HEK293 (cell line): Measurements from ENCODE around the gene SLC28A1.

Experiments
- CTCF ChIA-PET: fragments of 350-600 bp; formaldehyde crosslinking; extraction: SDS; loops from one replicate; lab custom pipeline; 2021; ENCODE audit warnings: antibody characterized with exemption; lab: Yijun Ruan, JAX
- POLR2A ChIA-PET: fragments of 300-600 bp; formaldehyde crosslinking; extraction: SDS; loops from one replicate; lab custom pipeline; 2020; ENCODE audit warnings: antibody characterized with exemption, inconsistent platforms; lab: Yijun Ruan, JAX
- H3K27ac ChIP-seq: fragments of 200-500 bp; sonication (Bioruptor generic); 2 replicates; pipeline ENCODE4 v1.5.1; 2014; ENCODE audit warnings: low read depth, low read length, control low read depth, inconsistent platforms; ENCODE audit errors: extremely low read depth
- H3K36me3 ChIP-seq, 2 experiments: fragments of 200-500 bp in 1 of 2; sonication (Bioruptor generic) in 1 of 2; 1 replicate in 1 of 2; 2 replicates in 1 of 2; pipeline ENCODE4 v1.5.1; 2014 to 2017; ENCODE audit warnings: inconsistent platforms in 2 of 2, low read length in 2 of 2; ENCODE audit not compliant: control insufficient read depth in 2 of 2, insufficient read depth in 1 of 2
- H3K4me1 ChIP-seq: fragments of 200-500 bp; sonication (Bioruptor generic); 2 replicates; pipeline ENCODE4 v1.5.1; 2014; ENCODE audit warnings: mild to moderate bottlenecking, low read length, inconsistent platforms; ENCODE audit not compliant: control insufficient read depth, insufficient read depth
- H3K4me3 ChIP-seq: 2 replicates; pipeline ENCODE4 v1.5.1; 2011; ENCODE audit warnings: low read depth, mild to moderate bottlenecking, control low read depth, low read length, moderate library complexity
- H3K9me3 ChIP-seq: fragments of 200-500 bp; sonication (Bioruptor generic); 2 replicates; pipeline ENCODE4 v1.5.1; 2014; ENCODE audit warnings: low read depth, low read length, inconsistent platforms; ENCODE audit not compliant: control insufficient read depth, insufficient read depth
- HIC1 ChIP-seq: fragments of 450-650 bp; formaldehyde crosslinking; IDR thresholded peaks from 2 replicates; pipeline ENCODE4 v1.5.1; 2016; ENCODE audit warnings: missing biosample characterization, missing genetic modification characterization
- PATZ1 ChIP-seq: fragments of 450-650 bp; formaldehyde crosslinking; IDR thresholded peaks from 2 replicates; pipeline ENCODE4 v1.5.1; 2016; ENCODE audit warnings: missing biosample characterization, missing genetic modification characterization
- REST ChIP-seq: fragments of 450-650 bp; formaldehyde crosslinking; IDR thresholded peaks from 2 replicates; pipeline ENCODE4 v1.5.1; 2016; ENCODE audit warnings: missing biosample characterization, missing genetic modification characterization
- TCF7L2 ChIP-seq: IDR thresholded peaks from 2 replicates; pipeline ENCODE4 v1.6.1; 2011; ENCODE audit warnings: low read depth, mild to moderate bottlenecking, inconsistent platforms, low read length, moderate library complexity, borderline replicate concordance
- YY1 ChIP-seq: fragments of 450-650 bp; formaldehyde crosslinking; IDR thresholded peaks from 2 replicates; pipeline ENCODE4 v1.5.1; 2018; ENCODE audit warnings: missing biosample characterization, missing genetic modification characterization
- ZBTB17 ChIP-seq: fragments of 450-650 bp; formaldehyde crosslinking; IDR thresholded peaks from 2 replicates; pipeline ENCODE4 v1.5.1; 2016; ENCODE audit warnings: missing biosample characterization, missing genetic modification characterization
- ZBTB21 ChIP-seq: fragments of 450-650 bp; formaldehyde crosslinking; IDR thresholded peaks from 2 replicates; pipeline ENCODE4 v1.5.1; 2017; ENCODE audit warnings: missing biosample characterization, missing genetic modification characterization
- ZEB2 ChIP-seq: fragments of 450-650 bp; formaldehyde crosslinking; IDR thresholded peaks from 2 replicates; pipeline ENCODE4 v1.5.1; 2016; ENCODE audit warnings: missing biosample characterization, missing genetic modification characterization
- ZFHX2 ChIP-seq: fragments of 450-650 bp; formaldehyde crosslinking; conservative IDR thresholded peaks from 2 replicates; pipeline ENCODE4 v1.5.1; 2016; ENCODE audit warnings: missing biosample characterization, missing genetic modification characterization
- ZFP37 ChIP-seq: fragments of 450-650 bp; formaldehyde crosslinking; IDR thresholded peaks from 2 replicates; pipeline ENCODE4 v1.5.1; 2016; ENCODE audit warnings: missing biosample characterization, missing genetic modification characterization
- ZNF138 ChIP-seq: fragments of 450-650 bp; formaldehyde crosslinking; IDR thresholded peaks from 2 replicates; pipeline ENCODE4 v1.5.1; 2016; ENCODE audit warnings: missing biosample characterization, missing genetic modification characterization, borderline replicate concordance
- ZNF140 ChIP-seq: fragments of 450-650 bp; formaldehyde crosslinking; IDR thresholded peaks from 2 replicates; pipeline ENCODE4 v1.5.1; 2016; ENCODE audit warnings: missing biosample characterization, missing genetic modification characterization
- ZNF174 ChIP-seq: fragments of 450-650 bp; formaldehyde crosslinking; IDR thresholded peaks from 2 replicates; pipeline ENCODE4 v1.5.0; 2017; ENCODE audit warnings: missing biosample characterization, mild to moderate bottlenecking, missing genetic modification characterization
- ZNF2 ChIP-seq: fragments of 450-650 bp; formaldehyde crosslinking; IDR thresholded peaks from 2 replicates; pipeline ENCODE4 v1.5.1; 2016; ENCODE audit warnings: missing biosample characterization, missing genetic modification characterization
- ZNF211 ChIP-seq: fragments of 450-650 bp; formaldehyde crosslinking; IDR thresholded peaks from 2 replicates; pipeline ENCODE4 v1.5.1; 2016; ENCODE audit warnings: low read depth, missing biosample characterization, missing genetic modification characterization
- ZNF223 ChIP-seq: fragments of 450-650 bp; formaldehyde crosslinking; IDR thresholded peaks from 2 replicates; pipeline ENCODE4 v1.5.1; 2016; ENCODE audit warnings: missing biosample characterization, missing genetic modification characterization
- ZNF311 ChIP-seq: fragments of 450-650 bp; formaldehyde crosslinking; IDR thresholded peaks from 2 replicates; pipeline ENCODE4 v1.5.1; 2017; ENCODE audit warnings: missing biosample characterization, missing genetic modification characterization, borderline replicate concordance
- ZNF341 ChIP-seq: fragments of 450-650 bp; formaldehyde crosslinking; IDR thresholded peaks from 2 replicates; pipeline ENCODE4; 2016; ENCODE audit warnings: low read depth, missing biosample characterization, missing genetic modification characterization
- ZNF549 ChIP-seq: fragments of 450-650 bp; IDR thresholded peaks from 2 replicates; pipeline ENCODE4 v1.5.1; 2018; ENCODE audit warnings: missing biosample characterization, missing genetic modification characterization, mild to moderate bottlenecking, inconsistent platforms, moderate library complexity
- ZNF558 ChIP-seq: fragments of 450-650 bp; formaldehyde crosslinking; IDR thresholded peaks from 2 replicates; pipeline ENCODE4 v1.5.1; 2016; ENCODE audit warnings: missing biosample characterization, missing genetic modification characterization
- ZNF621 ChIP-seq: fragments of 450-650 bp; formaldehyde crosslinking; IDR thresholded peaks from 2 replicates; pipeline ENCODE4 v1.5.1; 2017; ENCODE audit warnings: missing biosample characterization, missing genetic modification characterization
- ZNF623 ChIP-seq: fragments of 450-650 bp; formaldehyde crosslinking; IDR thresholded peaks from 2 replicates; pipeline ENCODE4 v1.5.1; 2016; ENCODE audit warnings: missing biosample characterization, missing genetic modification characterization
- ZNF707 ChIP-seq: fragments of 450-650 bp; formaldehyde crosslinking; IDR thresholded peaks from 2 replicates; pipeline ENCODE4 v1.5.1; 2016; ENCODE audit warnings: missing biosample characterization, missing genetic modification characterization
- ZNF837 ChIP-seq: fragments of 450-650 bp; formaldehyde crosslinking; IDR thresholded peaks from 2 replicates; pipeline ENCODE4 v1.5.1; 2016; ENCODE audit warnings: missing biosample characterization, missing genetic modification characterization
- ZSCAN16 ChIP-seq: fragments of 450-650 bp; formaldehyde crosslinking; IDR thresholded peaks from 2 replicates; pipeline ENCODE4 v1.5.1; 2016; ENCODE audit warnings: missing biosample characterization, missing genetic modification characterization
- TF ChIP-seq, protein P1 (sequence below): fragments of 450-650 bp; formaldehyde crosslinking; IDR thresholded peaks from 2 replicates; pipeline ENCODE4 v1.5.1; 2016; ENCODE audit warnings: missing biosample characterization, missing genetic modification characterization
- TF ChIP-seq, protein P2 (sequence below): fragments of 450-650 bp; formaldehyde crosslinking; IDR thresholded peaks from 2 replicates; pipeline ENCODE4 v1.5.1; 2016; ENCODE audit warnings: missing biosample characterization, missing genetic modification characterization

Gene SLC28A1

GRCh38 chr15:84968301-84968700, 83.8 kb downstream of the SLC28A1 start:
- TF ChIP-seq, protein P1, sequence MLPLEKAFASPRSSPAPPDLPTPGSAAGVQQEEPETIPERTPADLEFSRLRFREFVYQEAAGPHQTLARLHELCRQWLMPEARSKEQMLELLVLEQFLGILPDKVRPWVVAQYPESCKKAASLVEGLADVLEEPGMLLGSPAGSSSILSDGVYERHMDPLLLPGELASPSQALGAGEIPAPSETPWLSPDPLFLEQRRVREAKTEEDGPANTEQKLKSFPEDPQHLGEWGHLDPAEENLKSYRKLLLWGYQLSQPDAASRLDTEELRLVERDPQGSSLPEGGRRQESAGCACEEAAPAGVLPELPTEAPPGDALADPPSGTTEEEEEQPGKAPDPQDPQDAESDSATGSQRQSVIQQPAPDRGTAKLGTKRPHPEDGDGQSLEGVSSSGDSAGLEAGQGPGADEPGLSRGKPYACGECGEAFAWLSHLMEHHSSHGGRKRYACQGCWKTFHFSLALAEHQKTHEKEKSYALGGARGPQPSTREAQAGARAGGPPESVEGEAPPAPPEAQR (tag by site-specific recombination), result no peak
- TF ChIP-seq TCF7L2 (no peak), ZNF837 (tag by site-specific recombination) (no peak), ZFHX2 (tag by site-specific recombination) (no peak), ZNF174 (no peak), ZNF2 (tag by site-specific recombination) (no peak), ZNF341 (tag by site-specific recombination) (no peak), ZFP37 (tag by site-specific recombination) (no peak), REST (tag by site-specific recombination) (no peak), HIC1 (no peak)
- TF ChIP-seq, all 188 proteins: peak for 0
- no peak overlapping the region for H3K4me3 ChIP-seq
- no peaks in the 10 kb centered on the region for H3K36me3 ChIP-seq
- ChIA-PET CTCF (interaction anchor here (0.6 kb wide), 1 partner anchor 93 kb away, joined by 4 read pairs; no protein-coding TSS in a partner anchor), POLR2A (no interaction called here)
- H3K4me1 ChIP-seq, result no peaks in the 10 kb centered on the region
- H3K9me3 ChIP-seq, result no peaks in the 10 kb centered on the region
- no peak overlapping the region for H3K27ac ChIP-seq

- H3K9me3 ChIP-seq, result no peaks in the 10 kb centered on the region
- H3K4me1 ChIP-seq, result no peaks in the 10 kb centered on the region
- CTCF ChIA-PET, result interaction anchor here (2.5 kb wide), 1 partner anchor 14 kb away, joined by 8 read pairs; no protein-coding TSS in a partner anchor
- H3K27ac ChIP-seq, result no peak overlapping the region
- H3K36me3 ChIP-seq, result no peaks in the 10 kb centered on the region
- no peak overlapping the region for H3K4me3 ChIP-seq
- POLR2A ChIA-PET, result no interaction called here
- TF ChIP-seq ZNF140 (tag by site-specific recombination) (no peak), ZNF211 (tag by site-specific recombination) (no peak), ZNF549 (no peak), ZNF138 (tag by site-specific recombination) (no peak), ZNF558 (tag by site-specific recombination) (no peak), ZBTB21 (tag by site-specific recombination) (no peak), ZNF311 (no peak), ZNF223 (tag by site-specific recombination) (no peak), ZNF707 (tag by site-specific recombination) (no peak), ZNF623 (tag by site-specific recombination) (no peak), ZEB2 (tag by site-specific recombination) (no peak), YY1 (tag by site-specific recombination) (no peak), ZSCAN16 (tag by site-specific recombination) (no peak), PATZ1 (tag by site-specific recombination) (no peak), ZBTB17 (tag by site-specific recombination) (no peak), ZNF621 (tag by site-specific recombination) (no peak)
- TF ChIP-seq, protein P2, sequence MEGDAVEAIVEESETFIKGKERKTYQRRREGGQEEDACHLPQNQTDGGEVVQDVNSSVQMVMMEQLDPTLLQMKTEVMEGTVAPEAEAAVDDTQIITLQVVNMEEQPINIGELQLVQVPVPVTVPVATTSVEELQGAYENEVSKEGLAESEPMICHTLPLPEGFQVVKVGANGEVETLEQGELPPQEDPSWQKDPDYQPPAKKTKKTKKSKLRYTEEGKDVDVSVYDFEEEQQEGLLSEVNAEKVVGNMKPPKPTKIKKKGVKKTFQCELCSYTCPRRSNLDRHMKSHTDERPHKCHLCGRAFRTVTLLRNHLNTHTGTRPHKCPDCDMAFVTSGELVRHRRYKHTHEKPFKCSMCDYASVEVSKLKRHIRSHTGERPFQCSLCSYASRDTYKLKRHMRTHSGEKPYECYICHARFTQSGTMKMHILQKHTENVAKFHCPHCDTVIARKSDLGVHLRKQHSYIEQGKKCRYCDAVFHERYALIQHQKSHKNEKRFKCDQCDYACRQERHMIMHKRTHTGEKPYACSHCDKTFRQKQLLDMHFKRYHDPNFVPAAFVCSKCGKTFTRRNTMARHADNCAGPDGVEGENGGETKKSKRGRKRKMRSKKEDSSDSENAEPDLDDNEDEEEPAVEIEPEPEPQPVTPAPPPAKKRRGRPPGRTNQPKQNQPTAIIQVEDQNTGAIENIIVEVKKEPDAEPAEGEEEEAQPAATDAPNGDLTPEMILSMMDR (tag by site-specific recombination), result no peak
Measured at GRCh38 chr15:84969257-84969656, 84.8 kb downstream of the SLC28A1 start.
